ENCODE measurements around the gene PTPRM. TPM values are rescaled to one million over a fixed set of nuclear protein-coding genes. Genes with fewer than 3 reads are reported as not detected.

The PTPRM gene
- total and polyA plus RNA-seq, 9 donors = 45.6 to 82.0 (median 56.9) TPM

DNA sequence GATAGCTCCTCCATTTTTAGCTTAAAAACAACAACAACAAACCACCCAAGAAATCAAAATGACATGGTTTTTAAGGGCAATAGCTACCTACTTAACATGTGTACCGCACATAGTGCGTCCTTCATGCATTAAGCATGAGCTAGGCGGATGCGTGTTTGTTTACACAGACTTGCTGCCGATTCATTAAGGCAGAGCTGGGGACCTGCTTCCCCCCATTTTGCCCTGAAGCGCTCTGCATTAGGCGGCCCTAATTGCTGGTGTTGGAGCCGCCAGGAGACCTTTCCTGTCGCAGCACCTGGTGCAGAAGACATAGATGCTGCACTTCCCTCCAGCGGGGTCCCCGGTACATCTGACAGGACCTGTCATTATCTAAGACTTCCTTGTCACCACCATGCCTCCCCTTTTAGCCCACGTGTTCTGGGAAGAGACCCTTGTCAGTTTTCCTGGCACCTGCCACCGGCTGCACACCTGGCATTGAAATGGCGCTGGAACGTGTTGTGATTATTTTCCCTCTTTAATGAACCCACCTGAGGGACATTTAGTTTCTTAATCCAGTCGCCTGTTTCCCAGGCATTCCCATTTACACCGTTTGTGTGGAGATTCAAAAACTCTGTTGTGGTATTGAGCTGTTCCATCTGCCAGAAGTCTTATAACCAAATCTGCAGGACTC is 781.1 kb downstream of the PTPRM start:
- no peaks in the 10 kb centered on the region for H3K36me3 ChIP-seq
- no peak overlapping the region for H3K27ac ChIP-seq
- no peaks in the 10 kb centered on the region for H3K9me3 ChIP-seq
- H3K4me1 ChIP-seq (ENCODE audit: insufficient read depth) = no peaks in the 10 kb centered on the region
- intact Hi-C loops (cut with DNase I) = no loop called here
- no peaks in the 10 kb centered on the region for H3K27me3 ChIP-seq
- DNase-seq = no peak
- TF ChIP-seq, protein P1, sequence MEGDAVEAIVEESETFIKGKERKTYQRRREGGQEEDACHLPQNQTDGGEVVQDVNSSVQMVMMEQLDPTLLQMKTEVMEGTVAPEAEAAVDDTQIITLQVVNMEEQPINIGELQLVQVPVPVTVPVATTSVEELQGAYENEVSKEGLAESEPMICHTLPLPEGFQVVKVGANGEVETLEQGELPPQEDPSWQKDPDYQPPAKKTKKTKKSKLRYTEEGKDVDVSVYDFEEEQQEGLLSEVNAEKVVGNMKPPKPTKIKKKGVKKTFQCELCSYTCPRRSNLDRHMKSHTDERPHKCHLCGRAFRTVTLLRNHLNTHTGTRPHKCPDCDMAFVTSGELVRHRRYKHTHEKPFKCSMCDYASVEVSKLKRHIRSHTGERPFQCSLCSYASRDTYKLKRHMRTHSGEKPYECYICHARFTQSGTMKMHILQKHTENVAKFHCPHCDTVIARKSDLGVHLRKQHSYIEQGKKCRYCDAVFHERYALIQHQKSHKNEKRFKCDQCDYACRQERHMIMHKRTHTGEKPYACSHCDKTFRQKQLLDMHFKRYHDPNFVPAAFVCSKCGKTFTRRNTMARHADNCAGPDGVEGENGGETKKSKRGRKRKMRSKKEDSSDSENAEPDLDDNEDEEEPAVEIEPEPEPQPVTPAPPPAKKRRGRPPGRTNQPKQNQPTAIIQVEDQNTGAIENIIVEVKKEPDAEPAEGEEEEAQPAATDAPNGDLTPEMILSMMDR (IDR thresholded peaks at IDR 0.05) = no peak
- no peak for TF ChIP-seq POLR2A (IDR thresholded peaks at IDR 0.05)
- no peak for TF ChIP-seq EP300 (IDR thresholded peaks at IDR 0.05)
- H3K4me3 ChIP-seq = no peak overlapping the region
- WGBS, 3 donors = 88 to 93% (median 91%) methylated on average over 17 of the region's 17 CpGs

- H3K4me1 ChIP-seq (ENCODE audit: insufficient read depth) = no peaks in the 10 kb centered on the region
- no peaks in the 10 kb centered on the region for H3K27me3 ChIP-seq
- TF ChIP-seq EP300 (IDR thresholded peaks at IDR 0.05) (no peak), POLR2A (IDR thresholded peaks at IDR 0.05) (no peak)
- TF ChIP-seq, protein P1 (IDR thresholded peaks at IDR 0.05) = no peak
- no peaks in the 10 kb centered on the region for H3K36me3 ChIP-seq
- H3K9me3 ChIP-seq = no peaks in the 10 kb centered on the region
- H3K27ac ChIP-seq = no peak overlapping the region
- intact Hi-C loops (cut with DNase I) = no loop called here
- 90 to 92% (median 92%) methylated on average over 3 of the region's 3 CpGs for WGBS, 3 donors
- no peak overlapping the region for H3K4me3 ChIP-seq
- no peak for DNase-seq
These were observed 782.6 kb downstream of the PTPRM start for GRCh38 chr18:8349608-8350323.

DNA sequence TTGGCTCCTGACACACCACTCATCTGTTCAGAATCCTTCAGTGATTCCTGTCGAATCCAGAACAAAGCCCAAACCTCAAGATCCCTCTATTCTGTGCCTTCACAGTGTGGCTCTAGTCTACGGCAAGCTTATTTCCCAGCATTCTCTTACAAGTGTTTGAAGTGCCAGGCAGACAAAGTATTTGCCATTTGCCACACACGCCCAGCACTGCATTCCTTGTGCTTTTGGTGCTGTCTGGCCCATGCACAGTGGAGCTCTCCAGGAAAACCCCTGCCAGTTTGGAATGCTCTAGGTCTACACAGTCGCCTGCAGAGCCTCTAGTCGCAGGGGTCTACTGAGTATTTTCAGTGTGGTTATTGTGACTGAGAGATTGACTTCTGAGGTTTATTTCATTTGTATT is 783.5 kb downstream of the PTPRM start:
- Histone ChIP-seq H3K9me3 (no peaks in the 10 kb centered on the region), H3K4me1 (ENCODE audit: insufficient read depth) (no peaks in the 10 kb centered on the region), H3K27ac (no peak overlapping the region), H3K27me3 (no peaks in the 10 kb centered on the region), H3K4me3 (no peak overlapping the region), H3K36me3 (no peaks in the 10 kb centered on the region)
- TF ChIP-seq, protein P1 (IDR thresholded peaks at IDR 0.05) = no peak
- TF ChIP-seq EP300 (IDR thresholded peaks at IDR 0.05) = no peak
- TF ChIP-seq POLR2A (IDR thresholded peaks at IDR 0.05) = no peak
- intact Hi-C loops (cut with DNase I) = no loop called here
- no peak for DNase-seq
- WGBS, 3 donors = 78 to 92% (median 78%) methylated on average over 5 of the region's 5 CpGs

GRCh38 chr18:8351161-8351560 is 784.0 kb downstream of the PTPRM start:
- no peaks in the 10 kb centered on the region for H3K4me1 ChIP-seq (ENCODE audit: insufficient read depth)
- H3K36me3 ChIP-seq = no peaks in the 10 kb centered on the region
- intact Hi-C loops (cut with DNase I) = no loop called here
- H3K27me3 ChIP-seq = no peaks in the 10 kb centered on the region
- H3K9me3 ChIP-seq = no peaks in the 10 kb centered on the region
- H3K27ac ChIP-seq = no peak overlapping the region
- TF ChIP-seq, protein P1 (IDR thresholded peaks at IDR 0.05) = no peak
- TF ChIP-seq POLR2A (IDR thresholded peaks at IDR 0.05) = no peak
- TF ChIP-seq EP300 (IDR thresholded peaks at IDR 0.05) = no peak
- no peak for DNase-seq
- WGBS, 3 donors = 95 to 96% (median 95%) methylated on average over 3 of the region's 3 CpGs
- H3K4me3 ChIP-seq = no peak overlapping the region

Measured in ovary (tissue), 9 donors.